Measurements from ENCODE around the gene TIMM17A. TPM values are rescaled to one million over a fixed set of nuclear protein-coding genes. Genes with fewer than 3 reads are reported as not detected.

TIMM17A gene
- total RNA-seq, 4 donors from 2014 or later: 18.8 to 24.8 (median 21.3) TPM

- Histone ChIP-seq H3K27ac (peak overlapping the region; percentile 62), H3K36me3 (no peaks in the 10 kb centered on the region), H3K9me3 (no peaks in the 10 kb centered on the region), H3K27me3 (peaks cover 6% of the 10 kb centered on the region), H3K4me3 (peak overlapping the region; percentile 48), H3K4me1 (peaks cover 11% of the 10 kb centered on the region)
- DNase-seq (ENCODE audit: low spot score in 2 of 2): no peak
- TF ChIP-seq POLR2AphosphoS5 (IDR thresholded peaks at IDR 0.05) (no peak), POLR2A (IDR thresholded peaks at IDR 0.05) (no peak), CTCF (IDR thresholded peaks at IDR 0.05) (no peak), EP300 (IDR thresholded peaks at IDR 0.05) (no peak)
- whole genome bisulfite sequencing: 39% methylated on average over 10 of the region's 10 CpGs
Observed at GRCh38 chr1:201945863-201946223, 9.5 kb upstream of the TIMM17A start.

GRCh38 chr1:201946224-201946908 is 8.9 kb upstream of the TIMM17A start, which contains the start of gene LMOD1:
LMOD1 (minus strand) TSS chr1:201946548; CDS start chr1:201946340, 208 bp downstream.
- Histone ChIP-seq H3K36me3 (no peaks in the 10 kb centered on the region), H3K9me3 (no peaks in the 10 kb centered on the region), H3K27ac (peak within 1 kb of the TSS; percentile 83), H3K4me1 (peaks cover 11% of the 10 kb centered on the region), H3K27me3 (peaks cover 6% of the 10 kb centered on the region), H3K4me3 (peak within 1 kb of the TSS; percentile 48)
- 8% methylated on average over 18 of the region's 28 CpGs for WGBS
- DNase-seq (ENCODE audit: low spot score in 2 of 2): peak; percentile 87 to 93
- TF ChIP-seq EP300 (IDR thresholded peaks at IDR 0.05): no peak
- TF ChIP-seq POLR2A (IDR thresholded peaks at IDR 0.05): peak in 1 of 2 donors; percentile 22
- peak in 1 of 3 donors; percentile 20 for TF ChIP-seq POLR2AphosphoS5 (IDR thresholded peaks at IDR 0.05)
- no peak for TF ChIP-seq CTCF (IDR thresholded peaks at IDR 0.05)

GRCh38 chr1:201947697-201948008 is 7.7 kb upstream of the TIMM17A start:
- TF ChIP-seq EP300 (IDR thresholded peaks at IDR 0.05) (no peak), POLR2A (IDR thresholded peaks at IDR 0.05) (no peak), CTCF (IDR thresholded peaks at IDR 0.05) (no peak), POLR2AphosphoS5 (IDR thresholded peaks at IDR 0.05) (no peak)
- 60% methylated on average over 3 of the region's 3 CpGs for WGBS

GRCh38 chr1:201949491-201949890 is 5.8 kb upstream of the TIMM17A start:
- Histone ChIP-seq H3K9me3 (no peaks in the 10 kb centered on the region), H3K27me3 (peaks cover 6% of the 10 kb centered on the region), H3K27ac (no peak overlapping the region), H3K4me1 (peaks cover 14% of the 10 kb centered on the region), H3K4me3 (no peak overlapping the region), H3K36me3 (no peaks in the 10 kb centered on the region)
- TF ChIP-seq POLR2A (IDR thresholded peaks at IDR 0.05) (no peak), POLR2AphosphoS5 (IDR thresholded peaks at IDR 0.05) (no peak), EP300 (IDR thresholded peaks at IDR 0.05) (no peak), CTCF (IDR thresholded peaks at IDR 0.05) (no peak)
- no peak for DNase-seq (ENCODE audit: low spot score in 2 of 2)

More at GRCh38 chr1:201947697-201948008, 7.7 kb upstream of the TIMM17A start:
- Histone ChIP-seq H3K27ac (no peak overlapping the region), H3K36me3 (no peaks in the 10 kb centered on the region), H3K4me1 (peaks cover 11% of the 10 kb centered on the region), H3K27me3 (peaks cover 6% of the 10 kb centered on the region), H3K4me3 (no peak overlapping the region), H3K9me3 (no peaks in the 10 kb centered on the region)
- no peak for DNase-seq (ENCODE audit: low spot score in 2 of 2)

- DNase-seq (ENCODE audit: low spot score in 2 of 2): no peak
- 50% methylated on average over 24 of the region's 24 CpGs for WGBS
Observed at GRCh38 chr1:201954263-201955008, 867 bp upstream of the TIMM17A start.

More at GRCh38 chr1:201954263-201955008, 867 bp upstream of the TIMM17A start:
- Histone ChIP-seq H3K4me3 (peak overlapping the region; percentile 95), H3K27me3 (no peaks in the 10 kb centered on the region), H3K9me3 (no peaks in the 10 kb centered on the region), H3K27ac (peak overlapping the region; percentile 88), H3K4me1 (peaks cover 22% of the 10 kb centered on the region), H3K36me3 (peaks cover 19% of the 10 kb centered on the region)
- TF ChIP-seq POLR2AphosphoS5 (IDR thresholded peaks at IDR 0.05) (no peak), POLR2A (IDR thresholded peaks at IDR 0.05) (no peak), EP300 (IDR thresholded peaks at IDR 0.05) (no peak), CTCF (IDR thresholded peaks at IDR 0.05) (no peak)

Data from suprapubic skin (tissue), 4 donors.